GM20000 (cell line): Measurements from ENCODE around the gene TPK1.
A peak's percentile ranks its signal among the peaks of the same experiment; 100 is the strongest.
"Not testable (repeated sequence)": the region's sequence is repeated elsewhere in the genome, so short reads cannot be mapped to it uniquely, and the experiment has no call there.

Experiments used
- DNase-seq: peaks from one replicate; pipeline ENCODE4 v3.0.0; 2012; ENCODE audit warnings: low spot score
- CTCF ChIP-seq: IDR thresholded peaks from 2 replicates; pipeline ENCODE4 v1.5.1; 2012; ENCODE audit warnings: mild to moderate bottlenecking, control low read depth; ENCODE audit errors: extremely low read depth, missing control alignments

The TPK1 gene

GRCh38 chr7:144736880-144737493 lies 98.9 kb downstream of the TPK1 start:
- no peak for TF ChIP-seq CTCF
- DNase-seq = no peak

DNA sequence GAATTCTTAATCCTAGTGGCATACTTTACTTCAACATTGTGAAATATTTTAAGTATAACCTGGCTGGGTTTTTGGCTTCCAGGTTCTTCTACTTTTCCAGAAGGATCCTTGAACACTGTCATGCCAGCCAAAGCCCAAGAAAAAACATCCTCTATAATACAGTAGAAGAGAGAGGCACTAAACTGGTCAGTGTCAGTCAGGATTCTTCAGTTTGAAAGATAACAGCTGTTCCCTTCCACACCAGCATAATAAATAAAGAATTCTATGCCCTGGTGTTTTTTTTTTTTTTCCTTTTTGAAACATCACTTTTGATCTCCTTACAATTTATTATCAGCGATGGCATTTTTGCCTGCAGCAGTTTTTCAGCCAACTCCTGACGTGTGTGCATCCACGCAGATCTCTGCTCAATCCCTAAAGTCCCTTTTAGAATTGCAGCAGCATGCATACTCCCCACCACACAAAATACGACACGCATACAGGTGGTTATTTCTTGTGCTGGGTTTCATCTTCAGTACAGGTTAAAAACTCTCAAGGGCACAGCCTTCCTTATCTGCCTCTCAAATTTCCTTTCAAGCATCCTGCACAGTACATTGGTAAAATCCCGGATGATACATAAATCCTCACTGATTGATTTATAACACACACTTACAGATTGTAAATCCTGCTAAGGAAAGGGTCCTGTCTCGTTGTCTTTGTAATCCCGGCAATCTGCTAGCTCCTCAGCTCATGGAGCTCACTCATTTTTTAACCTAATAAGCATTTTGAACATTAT lies 100.2 kb downstream of the TPK1 start:
- DNase-seq = no peak
- no peak for TF ChIP-seq CTCF

DNA sequence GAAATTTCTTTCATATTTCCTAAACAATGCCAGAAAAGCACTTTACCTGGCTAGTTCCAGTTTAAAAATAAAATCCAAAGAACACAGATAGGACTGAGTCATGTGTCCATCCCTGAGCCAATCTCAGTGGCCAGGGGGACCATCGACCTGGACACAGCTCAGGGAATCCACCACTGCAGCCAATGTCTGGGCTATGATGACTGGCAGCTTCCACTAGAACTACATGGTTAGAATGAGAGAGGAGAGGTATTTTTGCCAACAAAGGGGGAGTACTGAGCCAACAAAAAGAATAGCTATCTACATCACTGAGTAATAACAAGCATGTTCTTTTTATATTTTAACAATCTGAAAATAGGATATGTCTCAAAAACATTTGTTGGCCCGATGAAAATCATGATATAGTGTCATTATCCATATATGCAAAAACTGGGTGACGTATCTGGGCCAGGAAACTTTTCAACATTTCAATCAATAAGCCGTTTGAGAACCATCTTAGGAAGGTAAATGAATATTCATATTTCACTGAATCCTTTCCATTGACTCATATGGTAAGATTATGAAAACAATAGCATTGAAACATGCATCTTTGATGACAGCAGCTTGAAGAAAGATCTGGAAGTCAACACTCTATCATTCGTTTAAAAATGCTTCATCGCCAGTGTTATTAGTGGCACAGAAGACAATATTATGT lies 104.0 kb downstream of the TPK1 start:
- no peak for TF ChIP-seq CTCF
- DNase-seq = no peak

GRCh38 chr7:144730224-144730623 lies 105.6 kb downstream of the TPK1 start:
- no peak for DNase-seq
- no peak for TF ChIP-seq CTCF

DNA sequence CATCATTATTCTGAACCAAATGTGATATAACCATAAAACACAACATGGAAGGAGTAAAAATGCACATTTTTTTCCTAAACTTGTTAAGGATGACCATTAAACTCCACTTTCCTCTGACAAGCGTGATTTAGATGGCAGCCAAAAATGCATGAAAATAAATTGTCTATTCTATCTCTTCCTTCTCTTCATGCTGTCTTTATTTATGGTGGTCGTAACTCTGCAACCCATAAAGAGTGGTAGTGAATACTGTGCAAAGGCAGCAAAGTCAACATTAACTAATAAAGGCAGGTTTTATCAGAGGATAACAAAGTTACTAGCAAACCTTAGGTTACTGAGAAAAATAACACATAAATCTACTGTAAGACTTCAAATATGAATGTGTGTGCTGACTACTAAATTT lies 106.6 kb downstream of the TPK1 start:
- no peak for DNase-seq
- TF ChIP-seq CTCF = no peak

GRCh38 chr7:144728551-144728950 lies 107.3 kb downstream of the TPK1 start:
- no peak for DNase-seq
- TF ChIP-seq CTCF = no peak

DNA sequence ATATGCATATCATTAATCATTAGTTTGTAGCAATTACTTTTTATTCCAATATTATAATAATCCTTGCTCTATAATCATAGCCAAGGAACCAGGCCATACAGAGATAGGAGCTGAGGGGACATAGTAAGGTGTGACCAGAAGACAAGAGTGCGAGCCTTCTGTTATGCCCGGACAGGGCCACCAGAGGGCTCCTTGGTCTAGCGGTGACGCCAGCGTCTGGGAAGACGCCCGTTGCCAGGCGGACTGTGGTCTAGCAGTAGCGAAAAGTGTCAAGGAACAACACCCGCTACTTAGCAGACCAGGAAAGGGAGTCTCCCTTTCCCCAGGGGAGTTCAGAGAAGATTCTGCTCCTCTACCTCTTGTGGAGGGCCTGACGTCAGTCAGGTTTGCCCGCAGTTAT lies 109.0 kb downstream of the TPK1 start:
- DNase-seq = not testable (repeated sequence)

DNA sequence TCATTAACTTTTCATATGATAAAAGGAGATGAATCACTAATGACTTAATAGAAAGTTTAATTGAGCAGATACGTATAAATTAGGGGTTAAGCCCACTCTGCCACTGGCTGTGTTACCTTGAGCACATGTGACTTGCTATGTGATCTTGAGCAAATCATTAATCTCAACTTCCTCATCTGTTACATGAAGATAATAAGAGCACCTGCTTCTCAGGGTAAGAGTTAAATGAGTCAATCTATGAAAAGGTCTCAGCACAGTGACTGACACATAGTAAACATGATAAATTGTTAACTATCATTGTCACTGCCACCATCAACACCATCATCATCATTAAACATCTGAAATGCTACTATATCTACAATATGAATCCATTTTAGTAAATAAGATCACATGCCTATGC lies 110.8 kb downstream of the TPK1 start:
- no peak for TF ChIP-seq CTCF
- peak; percentile 4 for DNase-seq
